Measurements from ENCODE around the gene APP.

The APP gene

GRCh38 chr21:25903607-25904006 lies 267.0 kb downstream of the APP start:
- DNase-seq (ENCODE audit: low read depth) = no peak

DNA sequence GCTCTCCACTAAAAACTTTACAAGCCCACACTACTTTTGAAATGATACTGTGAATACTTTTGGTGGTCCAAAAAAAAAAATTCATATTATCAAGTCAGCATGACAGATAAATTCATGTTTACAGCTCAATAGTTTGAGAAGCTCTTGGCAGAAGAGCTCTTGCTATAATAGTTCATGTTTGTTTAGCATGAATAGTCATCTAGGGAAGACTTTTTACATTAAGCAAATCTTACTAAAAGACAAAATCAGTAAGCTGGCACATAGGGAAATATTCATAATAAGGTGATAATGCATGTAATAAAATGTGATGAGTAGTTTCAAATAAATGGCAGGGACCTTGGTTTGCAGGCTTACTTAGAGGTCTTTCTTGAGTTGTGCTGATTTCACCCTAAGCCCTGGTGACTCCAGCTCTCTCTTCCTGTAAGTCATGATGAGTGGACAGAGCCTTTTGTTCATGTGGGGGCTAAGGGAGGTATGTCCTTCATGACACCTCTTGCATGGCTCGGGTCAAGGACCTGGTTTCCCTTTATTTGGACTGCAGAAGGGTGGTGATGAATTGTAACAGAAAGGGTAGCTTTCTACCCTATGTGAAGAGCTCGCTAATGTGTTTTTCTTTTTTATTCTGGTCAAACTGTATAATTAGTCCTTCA lies 269.1 kb downstream of the APP start:
- DNase-seq (ENCODE audit: low read depth) = no peak

DNA sequence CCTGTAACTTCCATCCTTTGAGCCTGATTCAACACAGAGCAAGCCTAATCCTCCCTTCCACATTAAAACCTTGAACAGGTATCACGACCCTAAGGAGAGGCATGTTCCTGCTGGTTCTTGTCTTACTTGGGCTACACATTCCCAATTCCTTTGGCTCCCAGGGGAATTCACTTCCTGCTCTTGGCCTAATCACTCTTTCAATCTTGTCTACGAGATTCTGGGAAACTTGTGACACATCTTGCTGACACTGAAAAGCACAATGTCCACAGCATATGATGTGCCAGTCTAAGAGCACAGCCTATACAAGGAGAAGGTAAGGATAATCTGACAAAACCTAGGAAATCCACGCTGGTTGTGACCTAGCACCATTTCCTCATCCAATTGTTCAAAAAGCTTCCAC lies 271.9 kb downstream of the APP start:
- no peak for DNase-seq (ENCODE audit: low read depth)

- no peak for DNase-seq (ENCODE audit: low read depth)
These were observed 273.2 kb downstream of the APP start for GRCh38 chr21:25897383-25897782.

GRCh38 chr21:25896501-25897056 lies 274.0 kb downstream of the APP start:
- no peak for DNase-seq (ENCODE audit: low read depth)

DNA sequence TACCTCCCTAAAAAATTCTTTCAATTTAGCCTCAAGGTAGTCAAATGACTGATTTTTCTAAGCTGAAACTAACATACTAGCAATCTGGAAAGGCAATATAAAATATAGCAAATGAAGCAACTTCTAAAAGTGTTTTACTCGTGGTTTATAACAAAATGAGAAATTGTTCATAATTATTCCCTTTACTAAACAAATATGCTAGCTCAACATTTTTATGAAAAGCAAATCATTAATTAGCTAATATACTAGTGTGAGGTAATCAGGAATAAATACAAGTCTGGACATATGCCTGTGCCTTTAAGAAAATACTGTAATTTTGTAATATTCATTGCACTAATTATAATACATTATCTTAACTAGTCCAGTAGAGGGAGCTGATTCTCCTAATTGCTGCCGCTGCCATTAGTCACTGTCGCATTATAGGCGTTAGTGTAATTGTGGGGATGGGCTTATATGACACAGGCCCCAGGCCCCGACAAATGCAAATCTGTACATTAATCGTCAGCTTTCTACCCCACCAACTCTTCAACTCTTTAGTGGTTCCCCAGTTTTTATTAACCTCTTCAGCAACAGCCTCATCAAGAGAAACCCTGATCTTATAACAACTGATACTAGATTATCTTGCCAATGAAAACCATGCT lies 274.9 kb downstream of the APP start:
- peak; percentile 17 for DNase-seq (ENCODE audit: low read depth)

- no peak for DNase-seq (ENCODE audit: low read depth)
These were observed 277.4 kb downstream of the APP start for GRCh38 chr21:25893191-25893590.

DNA sequence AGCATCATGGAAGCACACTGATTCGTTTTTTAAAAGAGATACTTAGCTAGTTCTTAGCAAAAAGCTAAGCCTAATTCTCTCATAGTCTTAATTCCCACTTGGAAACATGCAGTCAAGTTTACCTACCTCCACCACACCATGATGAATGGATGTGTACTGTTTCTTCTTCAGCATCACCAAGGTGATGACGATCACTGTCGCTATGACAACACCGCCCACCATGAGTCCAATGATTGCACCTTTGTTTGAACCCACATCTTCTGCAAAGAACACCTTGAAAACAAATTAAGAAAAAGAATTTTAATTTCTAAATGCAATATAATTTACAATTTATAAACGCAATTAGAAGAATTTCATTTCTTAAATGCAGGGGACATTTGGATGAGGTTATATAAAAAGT lies 279.0 kb downstream of the APP start:
- no peak for DNase-seq (ENCODE audit: low read depth)

DNA sequence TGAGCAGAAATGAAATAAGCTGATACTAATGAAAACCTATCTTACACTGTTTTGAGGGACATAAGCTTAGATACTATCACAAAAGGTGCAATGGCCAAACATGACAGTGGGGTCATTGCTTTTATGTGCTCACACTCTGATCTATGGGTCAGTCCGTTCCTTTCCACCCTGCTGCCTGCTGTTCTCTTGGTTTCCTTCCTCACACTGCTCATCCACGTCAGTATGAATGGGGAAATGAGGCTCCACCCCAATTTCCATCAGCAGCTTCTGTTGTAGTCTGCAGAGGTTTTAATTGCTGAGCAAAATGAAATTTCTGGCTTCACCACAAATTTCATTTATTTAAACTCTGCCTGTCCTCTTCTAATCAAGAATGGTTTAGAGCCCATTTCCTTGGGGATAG lies 280.6 kb downstream of the APP start:
- no peak for DNase-seq (ENCODE audit: low read depth)

GRCh38 chr21:25888711-25889110 lies 281.9 kb downstream of the APP start:
- no peak for DNase-seq (ENCODE audit: low read depth)

DNA sequence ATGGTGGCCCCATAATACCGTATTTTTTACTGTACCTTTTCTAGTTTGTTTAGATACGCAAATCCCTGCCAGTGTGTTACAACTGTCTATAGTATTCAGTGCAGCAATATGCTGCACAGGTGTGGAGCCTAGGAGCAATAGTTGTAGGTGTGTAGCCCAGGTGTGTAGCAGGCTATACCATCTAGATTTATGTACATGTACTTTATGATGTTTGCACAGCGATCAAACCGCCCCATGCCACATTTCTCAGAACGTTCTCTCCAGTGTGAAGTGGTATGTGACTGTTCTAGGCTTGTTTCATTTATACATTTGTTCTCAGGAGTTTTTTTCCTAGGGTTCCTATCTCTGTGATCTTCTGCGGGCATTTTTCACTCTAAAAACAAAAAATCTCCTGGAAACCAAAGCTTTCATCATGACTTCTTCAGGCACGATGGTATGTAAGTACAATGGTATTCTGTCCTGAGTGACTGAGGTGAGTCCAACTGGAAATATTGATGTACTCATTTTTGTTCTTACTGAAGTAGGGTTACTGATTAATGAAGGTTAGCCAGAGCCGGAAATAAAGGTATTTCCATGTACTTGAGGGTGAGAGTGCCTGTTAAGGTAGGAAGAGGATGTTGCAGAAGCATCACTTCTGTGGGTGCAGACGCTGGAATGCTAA lies 282.8 kb downstream of the APP start:
- no peak for DNase-seq (ENCODE audit: low read depth)

- DNase-seq (ENCODE audit: low read depth) = no peak
These were observed 283.4 kb downstream of the APP start for GRCh38 chr21:25887166-25887565.

- no peak for DNase-seq (ENCODE audit: low read depth)
These were observed 284.7 kb downstream of the APP start for GRCh38 chr21:25885880-25886279.

GRCh38 chr21:25885405-25885804 lies 285.2 kb downstream of the APP start:
- no peak for DNase-seq (ENCODE audit: low read depth)

GRCh38 chr21:25884311-25884710 lies 286.3 kb downstream of the APP start:
- no peak for DNase-seq (ENCODE audit: low read depth)

- peak; percentile 44 for DNase-seq (ENCODE audit: low read depth)
These were observed 288.8 kb downstream of the APP start for GRCh38 chr21:25881524-25882376.

- no peak for DNase-seq (ENCODE audit: low read depth)
These were observed 291.4 kb downstream of the APP start for GRCh38 chr21:25879203-25879602.

DNA sequence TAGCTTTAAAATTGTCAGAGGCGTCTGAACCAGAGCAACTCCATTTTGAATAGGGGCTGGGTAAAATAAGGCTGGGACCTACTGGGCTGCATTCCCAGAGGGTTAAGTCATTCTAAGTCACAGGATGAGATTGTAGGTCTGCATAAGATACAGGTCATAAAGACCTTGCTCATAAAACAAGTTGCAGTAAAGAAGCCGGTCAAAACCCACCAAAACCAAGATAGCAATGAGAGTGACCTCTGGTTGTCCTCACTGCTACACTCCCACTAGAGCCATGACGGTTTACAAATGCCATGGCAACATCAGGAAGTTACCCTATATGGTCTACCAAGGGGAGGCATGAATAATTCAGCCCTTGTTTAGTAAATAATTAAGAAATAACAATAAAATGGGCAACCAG lies 292.2 kb downstream of the APP start:
- no peak for DNase-seq (ENCODE audit: low read depth)

GRCh38 chr21:25872271-25872670 lies 298.3 kb downstream of the APP start:
- no peak for DNase-seq (ENCODE audit: low read depth)

GRCh38 chr21:25871566-25871965 lies 299.0 kb downstream of the APP start:
- no peak for DNase-seq (ENCODE audit: low read depth)

GRCh38 chr21:25870084-25870483 lies 300.5 kb downstream of the APP start:
- DNase-seq (ENCODE audit: low read depth) = no peak

GRCh38 chr21:25867061-25867460 lies 303.5 kb downstream of the APP start:
- DNase-seq (ENCODE audit: low read depth) = no peak
